Trophoblast cell (in vitro differentiated cells and primary cell): ENCODE data around the gene MAP7.

Experiments
- DNase-seq, 2 donors: peaks; one replicate each; pipeline ENCODE4 v3.0.0-alpha.2; 2016
- H2AFZ ChIP-seq: 2 replicates; pipeline ENCODE4 v1.6.1; 2013; ENCODE audit warnings: low read length, moderate library complexity, mild to moderate bottlenecking; ENCODE audit not compliant: insufficient read depth, poor library complexity
- H2AK5ac ChIP-seq: 2 replicates; pipeline ENCODE4 v1.6.1; 2013; ENCODE audit warnings: mild to moderate bottlenecking, low read length
- H2BK120ac ChIP-seq: 2 replicates; pipeline ENCODE4 v1.6.1; 2013; ENCODE audit warnings: low read length, mild to moderate bottlenecking, moderate library complexity; ENCODE audit not compliant: insufficient read depth, poor library complexity
- H2BK12ac ChIP-seq: 2 replicates; pipeline ENCODE4 v1.6.1; 2013; ENCODE audit warnings: mild to moderate bottlenecking, low read length, moderate library complexity
- H2BK5ac ChIP-seq: 2 replicates; pipeline ENCODE4 v1.6.1; 2013; ENCODE audit warnings: low read length, low read depth, moderate library complexity, mild to moderate bottlenecking; ENCODE audit not compliant: poor library complexity
- H3K14ac ChIP-seq: 2 replicates; pipeline ENCODE4 v1.6.1; 2013; ENCODE audit warnings: mild to moderate bottlenecking, low read length
- H3K18ac ChIP-seq: 2 replicates; pipeline ENCODE4 v1.6.1; 2013; ENCODE audit warnings: mild to moderate bottlenecking, low read length
- H3K23ac ChIP-seq: 2 replicates; pipeline ENCODE4 v1.6.1; 2013; ENCODE audit warnings: low read length
- H3K27ac ChIP-seq: 2 replicates; pipeline ENCODE4 v1.5.1; 2013; ENCODE audit warnings: low read depth, mild to moderate bottlenecking, inconsistent platforms, low read length, moderate library complexity
- H3K27me3 ChIP-seq: 2 replicates; pipeline ENCODE4 v1.6.1; 2013; ENCODE audit warnings: inconsistent platforms, mild to moderate bottlenecking, low read length, moderate library complexity; ENCODE audit not compliant: insufficient read depth
- H3K36me3 ChIP-seq, 2 experiments: 1 replicate in 1 of 2; 2 replicates in 1 of 2; pipeline ENCODE4 v1.6.1; 2013; ENCODE audit warnings: low read length in 2 of 2, mild to moderate bottlenecking in 2 of 2, moderate library complexity in 1 of 2; ENCODE audit not compliant: insufficient read depth in 2 of 2, control insufficient read depth in 1 of 2
- H3K4ac ChIP-seq: 2 replicates; pipeline ENCODE4 v1.6.1; 2013; ENCODE audit warnings: low read depth, mild to moderate bottlenecking, low read length, moderate library complexity
- H3K4me1 ChIP-seq, 2 experiments: 1 replicate in 1 of 2; 2 replicates in 1 of 2; pipeline ENCODE4 v1.6.1; 2013; ENCODE audit warnings: low read length in 2 of 2, mild to moderate bottlenecking in 2 of 2, moderate library complexity in 1 of 2; ENCODE audit not compliant: insufficient read depth in 2 of 2, control insufficient read depth in 1 of 2
- H3K4me2 ChIP-seq: 2 replicates; pipeline ENCODE4 v1.6.1; 2013; ENCODE audit warnings: inconsistent platforms, mild to moderate bottlenecking, low read length, moderate library complexity
- H3K4me3 ChIP-seq: 2 replicates; pipeline ENCODE4 v1.5.1; 2013; ENCODE audit warnings: mild to moderate bottlenecking, low read depth, low read length, inconsistent platforms
- H3K79me1 ChIP-seq: one replicate; pipeline ENCODE4 v1.6.1; 2013; ENCODE audit warnings: low read length
- H3K79me2 ChIP-seq: 2 replicates; pipeline ENCODE4 v1.6.1; 2013; ENCODE audit warnings: low read length, mild to moderate bottlenecking; ENCODE audit not compliant: control insufficient read depth, insufficient read depth, poor library complexity
- H3K9ac ChIP-seq: 2 replicates; pipeline ENCODE4 v1.6.1; 2013; ENCODE audit warnings: mild to moderate bottlenecking, low read length
- H3K9me3 ChIP-seq: 2 replicates; pipeline ENCODE4 v1.6.1; 2013; ENCODE audit warnings: low read depth, mild to moderate bottlenecking, control low read depth, inconsistent platforms, low read length; ENCODE audit not compliant: insufficient read depth
- H4K12ac ChIP-seq: 2 replicates; pipeline ENCODE4 v1.6.1; 2013; ENCODE audit warnings: low read depth, mild to moderate bottlenecking, low read length, moderate library complexity
- H4K8ac ChIP-seq: 2 replicates; pipeline ENCODE4 v1.6.1; 2013; ENCODE audit warnings: low read depth, mild to moderate bottlenecking, low read length, moderate library complexity
- H4K91ac ChIP-seq: one replicate; pipeline ENCODE4 v1.6.1; 2013; ENCODE audit warnings: low read depth, mild to moderate bottlenecking, low read length, moderate library complexity
- WGBS: extraction: QIAGEN DNeasy Blood & Tissue Kit; methylation state at CpG from one replicate; pipeline ENCODE4 v1.1.7; 2013; ENCODE audit warnings: missing lambda C conversion rate; ENCODE audit not compliant: insufficient read length, insufficient coverage; ENCODE audit errors: extremely low coverage; 5-methylcytosine and 5-hydroxymethylcytosine counted together

The MAP7 gene

GRCh38 chr6:136494059-136494458, 56.2 kb downstream of the MAP7 start:
- WGBS = no CpG with 5 or more reads among the region's 2 CpGs

GRCh38 chr6:136492409-136492808, 57.8 kb downstream of the MAP7 start:
- no peaks in the 10 kb centered on the region for H3K27me3 ChIP-seq

More at GRCh38 chr6:136494059-136494458, 56.2 kb downstream of the MAP7 start:
- no peak overlapping the region for H4K8ac ChIP-seq
- H2AFZ ChIP-seq = no peak overlapping the region
- H3K4ac ChIP-seq = no peak overlapping the region
- no peak overlapping the region for H3K4me3 ChIP-seq
- H2BK120ac ChIP-seq = no peak overlapping the region
- no peak overlapping the region for H3K4me2 ChIP-seq
- no peaks in the 10 kb centered on the region for H3K36me3 ChIP-seq
- H3K27me3 ChIP-seq = no peaks in the 10 kb centered on the region
- no peak overlapping the region for H3K14ac ChIP-seq
- H4K12ac ChIP-seq = no peak overlapping the region
- H3K79me2 ChIP-seq = no peaks in the 10 kb centered on the region
- H4K91ac ChIP-seq = no peak overlapping the region
- no peak overlapping the region for H3K18ac ChIP-seq
- H3K4me1 ChIP-seq = no peaks in the 10 kb centered on the region
- H2BK12ac ChIP-seq = no peak overlapping the region
- H2BK5ac ChIP-seq = no peak overlapping the region
- no peak overlapping the region for H3K23ac ChIP-seq
- H3K9ac ChIP-seq = no peak overlapping the region
- DNase-seq = no peak
- no peaks in the 10 kb centered on the region for H3K9me3 ChIP-seq
- H3K27ac ChIP-seq = no peak overlapping the region
- H2AK5ac ChIP-seq = no peak overlapping the region
- no peaks in the 10 kb centered on the region for H3K79me1 ChIP-seq

GRCh38 chr6:136491754-136492153, 58.5 kb downstream of the MAP7 start:
- no peak overlapping the region for H2BK120ac ChIP-seq
- no peak overlapping the region for H3K4me2 ChIP-seq
- no CpG with 5 or more reads among the region's 2 CpGs for WGBS
- no peak overlapping the region for H3K4me3 ChIP-seq
- H4K12ac ChIP-seq = no peak overlapping the region
- no peaks in the 10 kb centered on the region for H3K79me2 ChIP-seq
- H2AK5ac ChIP-seq = no peak overlapping the region
- H3K4ac ChIP-seq = no peak overlapping the region
- no peak overlapping the region for H3K18ac ChIP-seq
- H3K36me3 ChIP-seq = no peaks in the 10 kb centered on the region
- H3K9ac ChIP-seq = no peak overlapping the region
- no peak overlapping the region for H3K23ac ChIP-seq
- H2AFZ ChIP-seq = no peak overlapping the region
- H3K79me1 ChIP-seq = no peaks in the 10 kb centered on the region
- H3K27me3 ChIP-seq = no peaks in the 10 kb centered on the region
- no peak overlapping the region for H4K91ac ChIP-seq
- no peaks in the 10 kb centered on the region for H3K9me3 ChIP-seq
- H3K14ac ChIP-seq = no peak overlapping the region
- no peak overlapping the region for H4K8ac ChIP-seq
- H2BK5ac ChIP-seq = no peak overlapping the region
- no peak for DNase-seq
- H2BK12ac ChIP-seq = no peak overlapping the region
- no peaks in the 10 kb centered on the region for H3K4me1 ChIP-seq
- no peak overlapping the region for H3K27ac ChIP-seq

More at GRCh38 chr6:136492409-136492808, 57.8 kb downstream of the MAP7 start:
- Histone ChIP-seq H2BK120ac (no peak overlapping the region), H3K9me3 (no peaks in the 10 kb centered on the region), H2AFZ (no peak overlapping the region), H3K4ac (no peak overlapping the region), H2AK5ac (no peak overlapping the region), H3K79me2 (no peaks in the 10 kb centered on the region), H3K4me1 (no peaks in the 10 kb centered on the region), H3K18ac (no peak overlapping the region), H3K36me3 (no peaks in the 10 kb centered on the region), H2BK12ac (no peak overlapping the region), H3K79me1 (no peaks in the 10 kb centered on the region), H3K14ac (no peak overlapping the region), H3K4me2 (no peak overlapping the region), H3K27ac (no peak overlapping the region), H2BK5ac (no peak overlapping the region), H4K12ac (no peak overlapping the region), H3K23ac (no peak overlapping the region), H4K8ac (no peak overlapping the region), H3K4me3 (no peak overlapping the region), H3K9ac (no peak overlapping the region), H4K91ac (no peak overlapping the region)
- no peak for DNase-seq
- no CpG with 5 or more reads among the region's 1 CpG for WGBS

GRCh38 chr6:136491251-136491650, 59.0 kb downstream of the MAP7 start:
- no peaks in the 10 kb centered on the region for H3K79me1 ChIP-seq
- H3K14ac ChIP-seq = no peak overlapping the region
- no peak overlapping the region for H3K27ac ChIP-seq
- DNase-seq = no peak
- no peak overlapping the region for H4K91ac ChIP-seq
- H2BK120ac ChIP-seq = no peak overlapping the region
- no peak overlapping the region for H2AK5ac ChIP-seq
- H2BK5ac ChIP-seq = no peak overlapping the region
- no peak overlapping the region for H3K18ac ChIP-seq
- no peak overlapping the region for H3K9ac ChIP-seq
- WGBS = no CpG with 5 or more reads among the region's 2 CpGs
- H3K36me3 ChIP-seq = no peaks in the 10 kb centered on the region
- H4K8ac ChIP-seq = no peak overlapping the region
- no peak overlapping the region for H3K4ac ChIP-seq
- H2AFZ ChIP-seq = no peak overlapping the region
- H3K4me2 ChIP-seq = no peak overlapping the region
- no peaks in the 10 kb centered on the region for H3K9me3 ChIP-seq
- no peak overlapping the region for H3K23ac ChIP-seq
- H3K4me3 ChIP-seq = no peak overlapping the region
- no peaks in the 10 kb centered on the region for H3K27me3 ChIP-seq
- no peaks in the 10 kb centered on the region for H3K4me1 ChIP-seq
- no peak overlapping the region for H4K12ac ChIP-seq
- no peak overlapping the region for H2BK12ac ChIP-seq
- H3K79me2 ChIP-seq = no peaks in the 10 kb centered on the region
